ENCODE data around the gene APPBP2.
"Not testable (repeated sequence)": the region's sequence is repeated elsewhere in the genome, so short reads cannot be mapped to it uniquely, and the experiment has no call there.

APPBP2 gene

DNA sequence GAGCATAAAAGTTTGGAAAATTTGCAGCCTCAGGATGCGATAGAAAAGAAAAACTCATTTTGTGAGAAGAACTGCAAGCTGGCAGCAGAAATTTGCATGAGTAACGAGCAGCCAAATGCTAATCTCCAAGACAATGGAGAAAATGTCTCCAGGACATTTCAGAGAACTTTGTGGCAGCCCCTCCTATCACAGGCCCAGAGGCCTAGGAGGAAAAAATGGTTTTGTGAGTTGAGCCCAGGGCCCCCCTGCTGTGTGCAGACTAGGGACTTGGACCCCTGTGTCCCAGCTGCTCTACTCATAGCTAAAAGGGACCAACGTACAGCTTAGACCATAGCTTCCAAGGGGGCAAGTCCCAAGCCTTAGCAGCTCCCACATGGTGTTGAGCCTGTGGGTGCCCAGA, 34.3 kb downstream of the APPBP2 start:
- DNase-seq: no peak

DNA sequence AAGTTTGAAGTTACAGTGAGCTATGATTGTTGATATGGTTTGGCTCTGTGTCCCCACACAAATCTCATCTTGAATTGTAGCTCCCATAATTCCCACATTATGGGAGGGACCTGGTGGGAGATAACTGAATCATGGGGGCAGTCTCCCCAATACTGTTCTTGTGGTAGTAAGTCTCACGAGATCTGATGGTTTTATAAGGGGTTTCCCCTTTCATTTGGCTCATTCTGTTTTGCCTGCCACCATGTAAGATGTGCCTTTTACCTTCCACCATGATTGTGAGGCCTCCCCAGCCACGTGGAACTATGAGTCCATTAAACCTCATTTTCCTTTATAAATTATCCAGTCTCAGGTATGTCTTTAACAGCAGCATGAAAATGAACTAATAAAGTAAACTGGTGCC, 35.4 kb downstream of the APPBP2 start:
- DNase-seq: not testable (repeated sequence)

DNA sequence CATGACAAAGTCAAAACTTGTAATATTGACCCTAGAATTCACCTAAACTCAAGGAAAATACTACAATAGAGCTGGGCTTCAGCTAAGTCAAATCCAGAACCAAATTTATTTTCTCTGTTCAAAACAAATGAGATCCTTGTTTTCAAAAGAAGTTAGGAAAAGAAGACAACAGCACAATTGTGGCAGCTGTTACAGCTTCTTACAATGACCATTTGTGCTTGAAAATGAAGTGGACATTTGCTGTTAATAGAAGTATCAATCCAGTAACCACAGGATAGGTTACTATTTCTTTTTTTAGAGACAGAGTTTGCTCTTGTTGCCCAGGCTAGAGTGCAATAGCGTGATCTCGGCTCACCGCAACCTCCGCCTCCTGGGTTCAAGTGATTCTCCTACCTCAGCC, 44.4 kb downstream of the APPBP2 start:
- no peak for DNase-seq

DNA sequence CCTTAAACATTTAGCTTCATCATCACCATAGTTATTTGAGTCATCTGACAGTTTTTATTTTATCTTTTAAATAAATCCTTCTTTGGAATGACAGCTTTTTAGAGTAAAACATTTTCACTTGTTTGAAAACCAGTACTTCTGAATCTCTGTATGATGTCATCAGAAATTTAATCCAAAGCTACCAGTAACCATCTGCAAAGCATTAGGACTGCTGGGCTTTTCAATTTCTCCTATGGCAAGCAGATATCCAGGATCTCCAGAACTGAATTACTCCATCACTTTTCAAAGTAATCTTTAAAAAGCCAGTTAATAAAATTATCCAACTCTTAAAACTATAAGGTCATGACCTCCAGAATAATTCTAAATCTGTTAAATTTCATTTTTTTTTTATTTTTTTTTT, 52.3 kb downstream of the APPBP2 start:
- no peak for DNase-seq

DNA sequence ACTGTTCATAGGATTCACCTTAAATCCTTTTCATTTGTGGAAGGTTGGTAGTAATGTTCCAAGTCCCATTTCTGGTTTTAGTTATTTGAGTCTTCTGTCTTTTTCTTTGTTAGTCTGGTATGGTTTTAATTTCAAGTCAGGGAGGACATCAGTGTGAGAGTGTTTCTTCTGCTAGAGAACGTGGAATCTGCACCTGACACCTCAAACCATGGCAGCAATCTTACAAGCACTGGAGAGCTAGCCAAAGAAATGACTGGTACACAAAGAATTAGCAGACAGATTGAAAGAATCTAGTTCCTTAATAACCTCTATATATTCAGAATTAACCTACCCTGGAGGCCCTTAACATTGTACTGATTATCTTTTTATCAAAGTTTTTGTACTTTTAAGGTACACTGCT, 53.6 kb downstream of the APPBP2 start:
- DNase-seq: no peak

DNA sequence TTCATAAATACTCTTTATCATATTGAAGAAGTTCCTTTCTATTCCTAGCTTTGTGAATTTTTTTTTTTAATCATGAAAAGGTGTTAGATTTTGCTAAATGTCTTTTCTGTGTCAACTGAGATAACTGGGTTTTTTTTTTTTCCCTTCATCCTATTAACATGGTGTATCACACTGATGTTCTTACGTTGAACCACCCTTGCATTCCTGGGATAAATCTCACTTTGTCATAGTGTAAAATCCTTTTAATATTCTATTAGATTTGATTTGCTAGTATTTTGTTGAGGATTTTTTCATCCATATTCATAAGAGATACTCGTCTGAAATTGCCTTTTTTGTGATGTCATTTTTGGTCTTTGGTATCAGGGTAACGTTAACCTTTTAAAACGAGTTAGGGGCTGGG, 54.6 kb downstream of the APPBP2 start:
- DNase-seq: no peak

DNA sequence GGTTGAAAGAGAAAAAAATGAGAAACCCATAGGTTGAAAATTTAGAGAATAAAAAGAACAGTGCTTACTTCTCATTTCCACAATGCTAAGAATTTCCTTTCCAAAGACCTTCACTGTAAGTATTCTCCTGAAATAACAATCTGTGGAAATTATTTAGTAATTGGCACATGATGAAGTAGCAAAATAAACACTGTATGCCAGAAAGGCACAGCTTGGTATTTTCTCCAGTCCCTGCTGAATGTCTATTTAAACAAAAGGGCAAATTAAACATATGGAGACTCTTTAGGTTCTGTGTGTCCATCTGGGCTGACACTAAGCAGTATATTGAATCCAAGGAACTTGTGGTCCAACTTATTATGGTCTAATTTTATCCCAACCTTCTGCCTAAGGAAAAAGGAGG, 57.7 kb downstream of the APPBP2 start:
- no peak for DNase-seq

DNA sequence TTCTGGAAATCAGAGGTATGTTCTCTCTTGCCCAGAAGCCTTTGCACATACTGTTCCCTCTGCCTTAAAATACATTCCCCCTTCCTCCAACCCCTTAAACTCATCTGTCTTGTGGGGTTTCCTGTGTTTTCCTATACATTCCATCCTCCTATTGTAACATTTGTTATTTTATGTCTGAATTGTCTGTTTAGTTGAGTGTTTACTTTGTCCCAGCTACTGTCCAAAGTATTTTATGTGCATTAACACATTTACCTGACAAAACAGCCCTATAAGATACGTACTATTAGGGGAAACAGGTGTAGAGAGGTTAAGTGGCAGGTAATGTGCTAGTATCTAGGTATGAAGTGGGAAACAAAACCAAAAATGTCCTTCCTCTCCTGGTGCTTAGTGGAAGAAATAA, 61.7 kb downstream of the APPBP2 start:
- no peak for DNase-seq

DNA sequence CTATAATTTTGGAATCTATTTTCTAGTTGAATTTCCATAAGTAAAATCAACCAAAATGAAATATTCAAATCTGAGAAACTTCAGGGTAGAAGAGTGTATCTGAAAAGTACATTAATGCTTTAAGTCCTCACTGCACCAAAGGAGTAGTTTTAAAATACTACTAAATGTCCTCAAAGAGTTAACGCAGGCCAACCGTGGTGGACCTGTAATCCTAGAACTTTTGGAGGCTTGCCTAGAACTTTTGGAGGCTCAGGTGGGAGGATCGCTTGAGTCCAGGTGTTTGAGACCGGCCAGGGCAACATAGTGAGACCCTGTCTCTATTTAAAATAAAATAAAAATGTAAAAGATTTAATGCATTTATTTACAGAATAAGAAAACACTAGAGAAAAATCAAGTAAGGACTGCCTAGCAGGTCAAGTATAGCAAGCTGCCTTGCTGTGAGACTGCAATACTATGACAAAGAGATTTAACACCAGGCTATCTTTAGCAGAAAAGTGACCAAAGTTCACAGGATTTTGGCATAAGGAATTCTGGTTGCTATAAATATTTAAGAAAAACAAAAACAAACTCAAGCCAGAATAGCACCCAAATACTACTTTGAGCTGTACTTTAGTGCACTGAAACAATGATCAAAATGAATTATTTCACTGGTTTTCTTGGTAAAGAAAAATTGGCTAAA, 62.7 kb downstream of the APPBP2 start:
- no peak for DNase-seq

DNA sequence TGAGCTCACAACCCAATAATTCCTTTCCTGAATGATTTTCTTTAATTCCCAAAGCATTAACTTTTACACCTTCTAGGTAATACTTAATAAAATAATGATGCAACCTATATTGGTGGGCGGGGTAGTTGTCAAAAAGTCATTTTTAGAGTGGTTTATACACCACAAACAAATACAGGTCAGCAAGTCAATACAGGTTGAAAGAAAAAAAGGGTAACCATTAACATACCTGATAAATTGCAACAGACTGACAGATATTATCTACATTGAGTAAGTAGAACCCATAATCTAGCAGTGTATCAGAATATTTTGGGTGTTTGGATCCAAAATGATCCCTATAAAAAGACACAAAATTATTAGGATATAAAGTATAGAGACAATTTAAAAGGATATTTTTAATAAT, 64.5 kb downstream of the APPBP2 start:
- DNase-seq: no peak

DNA sequence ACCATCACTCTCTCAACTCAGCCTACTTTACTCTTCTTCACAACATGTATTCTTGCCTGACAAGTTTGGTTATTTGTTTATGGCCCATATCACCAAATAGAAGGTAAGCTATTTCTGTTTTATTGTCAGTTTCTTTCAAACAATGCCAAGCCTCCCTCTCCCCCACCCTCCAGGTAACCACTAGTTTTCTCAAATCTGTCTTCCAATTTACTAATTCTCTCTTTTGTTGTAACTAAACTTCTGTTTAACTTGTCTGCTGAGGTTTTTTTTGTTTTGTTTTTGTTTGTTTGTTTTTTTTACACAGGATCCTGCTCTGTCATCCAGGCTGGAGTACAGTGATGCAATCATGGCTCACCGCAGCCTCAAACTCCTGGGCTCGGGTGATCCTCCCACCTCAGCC, 68.9 kb downstream of the APPBP2 start:
- no peak for DNase-seq

DNA sequence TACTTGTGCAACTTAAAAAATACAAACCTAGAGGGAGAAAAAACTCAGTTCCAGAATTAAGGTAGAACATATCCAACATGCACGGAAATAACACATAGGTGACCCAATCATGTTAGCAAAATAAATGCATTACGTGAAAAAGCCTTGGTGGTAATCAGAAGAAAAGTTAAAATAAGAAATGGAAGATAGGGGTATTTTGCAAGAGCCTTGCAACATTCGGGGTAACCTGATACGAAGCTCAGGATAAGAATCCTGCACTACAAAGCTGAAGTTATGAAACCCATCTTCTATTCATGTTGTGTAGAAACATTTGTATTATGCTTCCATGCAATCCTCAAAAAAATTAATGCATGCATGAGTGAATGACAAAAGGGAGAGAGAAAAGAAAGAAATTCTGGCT, 70.7 kb downstream of the APPBP2 start:
- DNase-seq: no peak

DNA sequence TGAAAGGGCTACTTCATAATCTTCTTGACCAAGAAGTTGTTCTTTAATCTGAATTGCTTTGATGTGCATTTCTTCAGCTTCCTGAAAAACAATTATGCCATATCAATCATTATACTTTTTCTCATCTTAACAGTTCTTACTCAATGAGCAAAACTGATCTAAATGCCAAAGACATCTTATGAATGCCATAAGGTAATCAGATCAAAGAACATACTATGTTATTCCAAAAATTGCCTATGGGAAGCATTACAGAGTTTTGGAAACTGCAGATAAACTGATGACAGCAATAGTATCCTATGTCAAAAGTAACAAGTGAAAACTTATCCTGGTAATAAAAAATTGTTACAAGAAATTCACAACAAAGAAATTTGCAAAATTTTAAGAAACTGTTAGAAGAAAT, 74.1 kb downstream of the APPBP2 start:
- DNase-seq: no peak

DNA sequence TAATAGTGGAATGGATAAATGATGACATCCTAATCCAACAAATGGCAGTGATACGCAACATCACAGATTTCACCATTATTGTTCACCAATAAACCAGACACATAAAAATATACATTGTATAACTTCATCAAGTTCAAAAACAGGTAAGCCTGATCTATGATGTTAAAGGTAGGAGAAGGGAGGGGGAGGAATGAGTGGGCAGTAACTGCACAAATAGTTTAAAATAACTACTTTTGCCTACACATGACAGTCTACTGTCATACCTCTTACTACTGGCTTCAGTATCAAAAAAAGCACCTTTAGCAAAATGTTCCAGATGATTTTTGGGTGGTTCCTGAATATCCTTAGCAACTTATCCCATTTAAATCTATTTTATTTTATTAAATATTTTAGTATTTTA, 75.0 kb downstream of the APPBP2 start:
- no peak for DNase-seq

DNA sequence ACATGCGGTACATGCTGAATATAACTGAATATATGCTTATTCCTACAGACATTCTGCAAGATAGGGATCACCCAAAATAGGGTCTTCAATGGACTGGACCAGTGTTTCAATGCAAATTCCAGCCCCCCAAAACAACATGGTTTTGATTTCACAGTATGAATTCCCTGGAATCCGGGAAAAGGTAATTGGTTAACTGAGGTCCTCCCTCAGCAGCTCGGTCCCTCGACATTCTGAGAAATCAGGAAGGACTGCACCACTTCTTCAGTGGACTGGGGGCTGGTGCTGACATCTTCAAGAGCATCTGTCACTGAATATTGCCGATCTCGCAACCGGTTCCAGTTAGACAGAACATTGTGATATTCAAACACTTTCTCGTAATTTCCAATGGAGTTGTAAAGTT, 78.7 kb downstream of the APPBP2 start:
- no peak for DNase-seq

DNA sequence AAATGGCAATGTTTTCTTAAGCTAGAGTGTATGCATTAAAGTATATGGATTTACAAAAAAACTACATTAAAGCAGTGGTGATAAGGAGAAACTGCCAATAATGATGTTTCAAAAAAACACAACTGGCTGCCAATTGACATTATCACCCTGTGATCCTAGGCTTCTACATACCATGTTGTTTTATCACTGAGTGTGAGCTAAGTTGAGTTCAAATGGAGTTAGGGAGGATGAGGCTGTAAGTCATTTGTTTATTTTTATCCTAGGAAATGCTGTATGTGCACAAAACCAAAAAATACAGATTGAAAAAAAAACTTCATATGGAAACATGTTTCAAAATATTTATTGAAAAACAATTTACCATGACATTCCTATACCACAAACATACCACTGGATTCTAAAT, 80.9 kb downstream of the APPBP2 start:
- DNase-seq: no peak

DNA sequence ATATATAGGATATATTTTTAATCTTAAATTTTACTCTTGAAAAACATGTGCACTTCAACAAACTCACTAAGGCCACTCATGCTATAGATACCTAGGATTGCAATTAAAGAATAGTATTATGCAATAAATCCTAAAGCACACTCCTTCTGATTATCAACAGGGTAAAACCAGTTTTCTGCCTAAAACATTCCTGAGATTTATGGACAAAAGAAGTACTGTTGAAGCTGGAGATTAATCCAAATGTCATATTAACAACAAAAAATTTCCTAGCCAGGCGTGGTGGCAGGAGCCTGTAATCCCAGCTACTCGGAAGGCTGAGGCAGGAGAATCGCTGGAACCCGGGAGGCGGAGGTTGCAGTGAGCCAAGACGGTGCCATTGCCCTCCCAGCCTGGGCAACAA, 82.3 kb downstream of the APPBP2 start:
- DNase-seq: no peak

DNA sequence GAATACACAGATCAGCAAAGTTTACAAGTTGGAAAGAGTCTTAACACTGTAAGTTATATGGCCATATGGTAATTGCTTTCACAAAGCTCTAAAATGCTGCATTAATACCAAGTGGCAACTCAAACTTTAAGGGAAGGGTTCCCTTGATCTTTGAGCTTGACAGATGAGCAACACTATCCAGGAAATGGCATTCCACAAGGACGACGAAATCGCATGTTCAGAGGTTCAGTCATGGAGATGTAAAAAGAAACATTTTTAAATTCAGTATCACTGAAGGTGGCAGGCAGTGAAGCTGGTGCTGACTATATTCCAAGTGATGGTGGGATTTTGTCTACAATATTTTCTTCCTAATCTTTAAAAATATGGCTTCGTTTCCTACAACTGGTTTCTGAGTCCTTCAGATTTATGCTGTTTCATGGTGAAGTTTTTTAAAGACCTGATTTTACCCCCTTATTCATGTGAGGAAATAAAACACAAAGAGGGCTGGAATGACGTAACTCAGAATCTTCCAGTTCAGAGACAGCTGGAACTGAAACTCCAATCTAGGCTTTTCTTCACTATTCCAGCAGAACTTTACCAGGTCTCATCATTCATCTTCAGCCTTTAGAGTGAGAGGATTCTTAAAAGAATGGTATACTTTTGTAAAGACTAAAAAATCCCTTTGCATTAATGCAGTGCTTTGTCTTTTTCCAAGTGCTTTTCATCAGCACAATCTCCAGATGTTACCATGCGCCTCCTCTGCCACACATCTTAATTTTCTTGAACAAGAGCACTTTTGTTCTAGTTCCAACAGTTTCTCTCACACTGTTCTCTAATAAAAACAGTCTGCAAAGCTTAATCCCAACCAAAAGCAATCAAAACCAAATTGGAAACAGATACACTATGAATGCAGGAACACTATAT, 83.5 kb downstream of the APPBP2 start:
- no peak for DNase-seq

DNA sequence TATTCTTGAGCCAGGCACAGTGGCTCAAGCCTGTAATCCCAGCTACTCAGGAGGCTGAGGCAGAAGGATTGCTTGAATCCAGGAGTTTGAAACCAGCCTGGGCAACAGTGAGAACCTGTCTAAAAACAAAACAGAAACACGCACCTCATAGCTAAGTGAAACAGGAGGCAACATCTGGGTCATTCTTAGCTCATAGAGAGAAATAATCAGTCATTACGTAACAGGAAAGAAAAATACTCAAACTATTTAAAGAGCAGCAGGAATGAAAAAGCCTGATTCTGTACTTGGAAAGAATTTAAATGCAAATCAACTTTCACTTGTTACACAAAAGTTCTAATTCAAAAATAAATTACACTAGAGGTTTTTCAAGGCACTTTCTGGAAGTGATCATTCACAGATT, 86.5 kb downstream of the APPBP2 start:
- peak in 1 of 2 experiments; percentile 26 for DNase-seq

DNA sequence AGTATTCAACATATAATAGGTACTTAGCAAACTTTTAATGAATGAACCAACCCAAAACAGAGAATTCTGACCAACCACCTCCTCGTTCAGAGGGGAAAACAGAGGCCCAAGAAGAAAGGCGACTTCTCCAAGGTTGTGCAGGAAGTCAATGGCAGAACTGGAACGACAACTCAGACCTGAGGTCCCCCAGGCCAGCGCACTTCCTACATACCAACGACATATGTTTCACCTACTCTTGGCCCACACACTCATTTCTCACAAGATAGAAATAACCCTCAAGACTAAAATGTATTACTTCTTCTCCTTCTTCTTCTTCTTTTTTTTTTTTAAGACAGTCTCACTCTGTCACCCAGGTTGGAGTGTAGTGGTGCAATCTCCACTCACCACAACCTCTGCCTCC, 89.4 kb downstream of the APPBP2 start:
- DNase-seq: no peak

DNA sequence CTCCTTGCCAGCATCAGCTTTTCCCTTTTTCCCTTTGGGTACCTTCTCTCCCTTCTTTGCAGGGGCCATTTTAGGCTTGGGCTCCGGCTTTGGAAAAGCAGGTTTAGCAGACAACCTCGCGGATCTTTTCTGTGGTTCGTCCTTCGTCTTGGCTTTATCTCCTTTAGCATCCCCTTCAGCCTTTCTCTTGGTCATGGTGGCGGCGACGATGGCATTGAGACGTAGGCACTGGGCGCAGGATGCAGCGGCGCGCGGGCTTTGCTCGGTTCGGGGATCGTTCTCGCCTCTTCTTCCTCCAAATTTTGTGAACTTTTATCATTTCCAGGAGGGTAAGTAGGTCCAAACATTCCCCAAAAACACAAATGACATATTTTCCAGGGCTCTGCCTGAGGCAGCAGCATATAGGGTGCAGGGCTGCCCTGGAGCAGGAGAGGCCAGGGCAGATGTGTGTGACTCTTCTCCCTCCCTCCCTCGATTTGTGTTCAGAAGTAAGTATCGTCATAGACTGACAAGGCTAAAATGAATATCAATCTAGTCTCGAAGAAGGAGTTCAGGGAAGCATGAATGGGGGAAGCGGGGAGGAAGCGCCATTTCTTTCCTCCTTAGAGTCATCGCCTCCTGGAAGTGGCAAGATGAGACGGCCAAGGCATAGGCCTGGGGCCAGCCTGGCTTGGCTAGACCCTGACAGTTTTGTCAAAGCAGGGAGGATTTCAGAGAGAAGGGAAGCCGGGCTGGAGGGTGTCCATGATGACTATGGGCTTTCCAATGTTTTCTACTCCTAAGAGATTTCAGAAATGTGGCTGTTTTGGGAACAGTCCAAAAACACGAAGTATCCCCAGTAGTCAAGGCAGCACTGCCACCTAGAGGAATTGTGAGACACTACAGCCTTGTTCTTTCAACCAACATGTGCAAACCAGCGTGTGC, 90.5 kb downstream of the APPBP2 start:
- peak; percentile 97 for DNase-seq

DNA sequence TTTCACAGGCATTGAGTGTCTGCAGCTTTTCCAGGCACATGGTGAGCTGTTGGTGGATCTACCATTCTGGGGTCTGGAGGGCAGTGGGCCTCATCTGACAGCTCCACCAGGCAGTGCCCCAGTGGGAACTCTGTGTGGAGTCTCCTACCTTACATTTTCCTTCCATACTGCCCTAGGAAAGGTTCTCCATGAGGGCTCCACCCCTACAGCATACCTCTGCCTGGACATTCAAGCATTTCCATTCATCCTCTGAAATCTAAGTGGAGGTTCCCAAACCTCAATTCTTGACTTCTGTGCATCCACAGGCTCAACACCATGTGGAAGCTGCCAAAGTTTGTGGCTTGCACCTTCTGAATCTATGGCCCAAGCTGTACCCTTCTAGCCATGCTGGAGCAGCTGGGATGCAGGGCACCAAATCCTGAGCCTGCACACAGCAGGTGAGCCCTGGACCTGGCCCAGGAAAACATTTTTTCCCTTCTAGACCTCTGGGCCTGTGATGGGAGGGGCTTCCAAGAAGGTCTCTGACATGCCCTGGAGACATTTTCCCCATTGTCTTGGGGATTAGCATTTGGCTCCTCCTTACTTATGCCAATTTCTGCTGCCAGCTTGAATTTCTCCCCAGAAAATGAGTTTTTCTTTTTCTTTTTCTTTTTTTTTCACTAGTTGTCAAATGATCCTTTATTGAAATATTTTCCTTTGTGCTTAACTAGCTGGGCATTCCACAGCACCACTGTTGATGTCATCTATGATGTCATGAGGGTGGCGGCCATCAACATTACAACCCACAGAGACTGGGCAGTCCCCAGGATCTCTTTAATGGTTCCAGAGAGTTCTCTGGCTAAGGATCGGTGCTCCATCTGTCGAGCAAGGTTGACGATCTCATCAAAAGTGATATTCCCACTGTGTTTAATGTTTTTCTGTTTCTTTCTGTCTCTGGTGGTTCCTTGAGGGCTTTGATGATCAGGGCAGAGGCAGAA, 92.7 kb downstream of the APPBP2 start:
- not testable (repeated sequence) for DNase-seq
